CD14-positive monocyte (primary cell): ENCODE data around the gene CPT1C. TPM values are rescaled to one million over a fixed set of nuclear protein-coding genes. Genes with fewer than 3 reads are reported as not detected.

Experiments
- DNase-seq, 3 donors: peaks; one replicate each; pipeline ENCODE4 v3.0.0-alpha.2; 2011 to 2022
- H2AFZ ChIP-seq: 2 replicates; pipeline ENCODE4 v1.6.0; 2012; ENCODE audit warnings: mild to moderate bottlenecking, low read depth, low read length, inconsistent platforms; ENCODE audit not compliant: insufficient read depth, poor library complexity, severe bottlenecking
- H3K27ac ChIP-seq, 2 donors: 1 replicate in 1 of 2; 2 replicates in 1 of 2; pipeline ENCODE4 v1.5.1; 2012 to 2013; ENCODE audit warnings: low read length in 2 of 2, control low read depth in 1 of 2, inconsistent platforms in 1 of 2, low read depth in 1 of 2, mild to moderate bottlenecking in 1 of 2
- H3K27me3 ChIP-seq, 2 donors: one replicate each; pipeline versions ENCODE4 v1.6.0 to v1.6.1; 2011 to 2013; ENCODE audit warnings: low read length in 2 of 2; ENCODE audit not compliant: control insufficient read depth in 2 of 2, insufficient read depth in 2 of 2
- H3K36me3 ChIP-seq, 2 donors: replicated peaks in 1 of 2; 1 replicate in 1 of 2; 2 replicates in 1 of 2; pipeline versions ENCODE4 v1.5.1 to v1.6.1; 2012 to 2013; ENCODE audit warnings: low read length in 2 of 2, control low read depth in 1 of 2, inconsistent platforms in 1 of 2, mild to moderate bottlenecking in 1 of 2; ENCODE audit not compliant: insufficient read depth in 2 of 2, control insufficient read depth in 1 of 2
- H3K4me1 ChIP-seq, 2 donors: 1 replicate in 1 of 2; 2 replicates in 1 of 2; pipeline versions ENCODE4 v1.5.1 to v1.6.1; 2012 to 2013; ENCODE audit warnings: low read length in 2 of 2, control low read depth in 1 of 2, inconsistent platforms in 1 of 2, mild to moderate bottlenecking in 1 of 2, moderate library complexity in 1 of 2; ENCODE audit not compliant: insufficient read depth in 2 of 2, control insufficient read depth in 1 of 2
- H3K4me2 ChIP-seq: replicated peaks from 2 replicates; pipeline ENCODE3; 2012; ENCODE audit warnings: low read length, moderate library complexity, mild to moderate bottlenecking; ENCODE audit not compliant: poor library complexity, severe bottlenecking; ENCODE audit errors: extremely low read depth
- H3K4me3 ChIP-seq, 3 experiments: fragments of 200-600 bp in 1 of 3; sonication (generic) in 1 of 3; replicated peaks in 1 of 3; 1 replicate in 2 of 3; 2 replicates in 1 of 3; pipeline ENCODE4 v1.5.1; 2011 to 2013; ENCODE audit warnings: low read length in 3 of 3, mild to moderate bottlenecking in 3 of 3, control low read depth in 2 of 3, low read depth in 2 of 3, inconsistent platforms in 1 of 3, moderate library complexity in 1 of 3
- H3K79me2 ChIP-seq: 2 replicates; pipeline ENCODE4 v1.6.0; 2012; ENCODE audit warnings: mild to moderate bottlenecking, control low read depth, inconsistent platforms, low read length, moderate library complexity; ENCODE audit not compliant: insufficient read depth
- H3K9ac ChIP-seq: 2 replicates; pipeline ENCODE4 v1.6.0; 2017; ENCODE audit warnings: low read length, mild to moderate bottlenecking; ENCODE audit not compliant: insufficient read depth, poor library complexity, severe bottlenecking
- H3K9me3 ChIP-seq, 2 donors: replicated peaks in 1 of 2; 1 replicate in 1 of 2; 2 replicates in 1 of 2; pipeline versions ENCODE4 v1.5.1 to v1.6.1; 2012 to 2013; ENCODE audit warnings: low read length in 2 of 2, control low read depth in 1 of 2; ENCODE audit not compliant: control insufficient read depth in 1 of 2, insufficient read depth in 1 of 2
- H4K20me1 ChIP-seq: 2 replicates; pipeline ENCODE4 v1.6.0; 2012; ENCODE audit warnings: mild to moderate bottlenecking, low read length, control low read depth, moderate library complexity; ENCODE audit not compliant: insufficient read depth
- H3K27ac Mint-ChIP-seq, 7 donors: one replicate each; pipeline ENCODE4 v1.8.0; 2020; ENCODE audit warnings: mild to moderate bottlenecking in 7 of 7, mixed read lengths in 7 of 7, moderate library complexity in 6 of 7, inconsistent platforms in 2 of 7
- H3K27me3 Mint-ChIP-seq, 3 donors: one replicate each; pipeline ENCODE4 v1.8.0; 2021 to 2022; ENCODE audit warnings: low read depth in 3 of 3, mild to moderate bottlenecking in 3 of 3, mixed read lengths in 3 of 3, moderate library complexity in 3 of 3, inconsistent platforms in 1 of 3
- H3K36me3 Mint-ChIP-seq, 2 donors: one replicate each; pipeline ENCODE4 v1.8.0; 2020; ENCODE audit warnings: mixed read lengths in 2 of 2, inconsistent platforms in 1 of 2, mild to moderate bottlenecking in 1 of 2
- H3K4me1 Mint-ChIP-seq: one replicate; pipeline ENCODE4 v1.8.0; 2020; ENCODE audit warnings: mild to moderate bottlenecking, mixed read lengths
- H3K4me3 Mint-ChIP-seq, 2 donors: one replicate each; pipeline ENCODE4 v1.8.0; 2020; ENCODE audit warnings: mild to moderate bottlenecking in 2 of 2, mixed read lengths in 2 of 2, moderate library complexity in 1 of 2
- H3K9me3 Mint-ChIP-seq, 7 donors: one replicate each; pipeline ENCODE4 v1.8.0; 2020 to 2022; ENCODE audit warnings: mixed read lengths in 7 of 7, mild to moderate bottlenecking in 6 of 7, moderate library complexity in 6 of 7, inconsistent platforms in 2 of 7
- WGBS: methylation state at CpG from one replicate; pipeline ENCODE4 v1.1.5; 2013; ENCODE audit warnings: missing lambda C conversion rate; ENCODE audit not compliant: insufficient coverage; 5-methylcytosine and 5-hydroxymethylcytosine counted together
- intact Hi-C, 2 donors: fragments of 100-400 bp; cut with micrococcal nuclease; formaldehyde crosslinking; loops; one replicate each; pipeline versions ENCODE4 v1.15.0 to v1.15.1; 2023
- polyA plus RNA-seq, 3 donors: library from polyadenylated mRNA; depleted of rRNA in 1 of 3; unstranded in 2 of 3; stranded (reverse) in 1 of 3; fragments of 300-500 nt in 2 of 3; fragments of >200 nt in 1 of 3; fragmentation: Illumina TruSeq in 2 of 3; gene quantifications; 1 replicate in 2 of 3; 2 replicates in 1 of 3; pipeline ENCODE4 v1.2.3, GENCODE V29; 2012 to 2021
- TF ChIP-seq, protein P1 (sequence below): fragments of 200-600 bp; IDR thresholded peaks from one replicate; pipeline ENCODE4 v1.8.0; 2022; ENCODE audit warnings: antibody characterized with exemption, mild to moderate bottlenecking

Gene CPT1C
- polyA plus RNA-seq, 3 donors, result not detected

DNA sequence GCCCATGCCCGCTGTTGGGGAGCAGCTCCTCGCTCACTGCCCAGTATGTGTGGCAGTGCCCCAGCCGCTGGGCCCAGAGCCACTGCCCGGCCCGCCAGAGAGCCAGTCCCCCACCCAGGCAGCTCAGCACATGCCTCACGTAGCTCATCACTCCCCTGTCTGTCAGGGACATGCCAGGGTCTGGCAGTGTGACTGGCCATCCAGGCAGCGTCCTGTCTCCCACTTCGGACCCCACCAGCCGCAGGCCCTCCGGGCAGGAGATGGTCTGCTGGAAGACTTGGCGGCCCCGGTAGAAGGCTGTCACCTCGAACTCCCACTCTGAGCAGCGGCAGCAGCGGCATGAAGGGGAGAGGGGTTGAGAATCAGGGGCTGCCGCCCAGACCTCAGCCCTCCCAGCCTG lies 28.9 kb upstream of the CPT1C start:
- peaks cover 40% of the 10 kb centered on the region for H3K79me2 ChIP-seq
- H3K9me3 ChIP-seq, result no peaks in the 10 kb centered on the region
- no peak overlapping the region for H3K4me3 ChIP-seq
- Mint-ChIP-seq H3K4me1 (peaks cover 26% of the 10 kb centered on the region), H3K36me3 (peaks cover 41 to 60% of the 10 kb centered on the region in 2 donors), H3K27ac (peak overlapping the region in 1 of 7 donors; percentile 76), H3K9me3 (peaks cover 0 to 4% (median 0%) of the 10 kb centered on the region in 7 donors), H3K27me3 (no peaks in the 10 kb centered on the region), H3K4me3 (no peak overlapping the region)
- peaks cover 52 to 63% of the 10 kb centered on the region in 2 donors for H3K36me3 ChIP-seq
- no peaks in the 10 kb centered on the region for H3K27me3 ChIP-seq
- no peak overlapping the region for H3K9ac ChIP-seq
- no peak overlapping the region for H3K4me2 ChIP-seq
- TF ChIP-seq, protein P1, sequence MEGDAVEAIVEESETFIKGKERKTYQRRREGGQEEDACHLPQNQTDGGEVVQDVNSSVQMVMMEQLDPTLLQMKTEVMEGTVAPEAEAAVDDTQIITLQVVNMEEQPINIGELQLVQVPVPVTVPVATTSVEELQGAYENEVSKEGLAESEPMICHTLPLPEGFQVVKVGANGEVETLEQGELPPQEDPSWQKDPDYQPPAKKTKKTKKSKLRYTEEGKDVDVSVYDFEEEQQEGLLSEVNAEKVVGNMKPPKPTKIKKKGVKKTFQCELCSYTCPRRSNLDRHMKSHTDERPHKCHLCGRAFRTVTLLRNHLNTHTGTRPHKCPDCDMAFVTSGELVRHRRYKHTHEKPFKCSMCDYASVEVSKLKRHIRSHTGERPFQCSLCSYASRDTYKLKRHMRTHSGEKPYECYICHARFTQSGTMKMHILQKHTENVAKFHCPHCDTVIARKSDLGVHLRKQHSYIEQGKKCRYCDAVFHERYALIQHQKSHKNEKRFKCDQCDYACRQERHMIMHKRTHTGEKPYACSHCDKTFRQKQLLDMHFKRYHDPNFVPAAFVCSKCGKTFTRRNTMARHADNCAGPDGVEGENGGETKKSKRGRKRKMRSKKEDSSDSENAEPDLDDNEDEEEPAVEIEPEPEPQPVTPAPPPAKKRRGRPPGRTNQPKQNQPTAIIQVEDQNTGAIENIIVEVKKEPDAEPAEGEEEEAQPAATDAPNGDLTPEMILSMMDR, result no peak
- H3K27ac ChIP-seq, result no peak overlapping the region
- intact Hi-C loops, result loop anchor here in 1 of 2 donors (10.0 kb wide), 1 partner anchor 363 kb away; the partner anchor contains the start of genes VRK3 and ZNF473
- 98% methylated on average over 8 of the region's 16 CpGs for WGBS
- H4K20me1 ChIP-seq, result peaks cover 58% of the 10 kb centered on the region
- H3K4me1 ChIP-seq, result peaks cover 17 to 31% of the 10 kb centered on the region in 2 donors
- H2AFZ ChIP-seq, result no peak overlapping the region
- DNase-seq, result no peak

DNA sequence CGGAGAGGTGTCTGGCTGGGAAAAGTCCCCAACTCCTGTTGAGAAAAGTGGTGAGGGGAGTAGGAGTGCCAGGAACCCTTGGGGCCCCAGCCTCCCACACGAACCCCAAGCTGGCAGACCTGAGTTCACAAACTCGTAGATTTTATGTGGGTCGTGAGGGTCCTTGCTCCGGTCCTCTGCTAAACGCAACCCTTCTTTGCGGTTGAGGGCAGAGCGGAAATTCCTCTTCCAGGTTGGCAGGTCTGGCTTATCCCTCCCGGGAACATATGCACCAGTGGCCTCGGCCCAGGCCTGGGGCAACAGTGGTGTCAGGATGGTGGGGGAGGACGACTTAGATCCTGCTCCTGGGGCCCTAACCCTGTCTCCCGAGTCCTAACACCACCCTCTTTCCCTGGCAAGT lies 27.7 kb upstream of the CPT1C start:
- H3K27me3 Mint-ChIP-seq, result no peaks in the 10 kb centered on the region
- Histone ChIP-seq H3K27ac (peak overlapping the region in 1 of 2 donors; percentile 20), H3K9me3 (no peaks in the 10 kb centered on the region), H3K79me2 (peaks cover 45% of the 10 kb centered on the region), H3K4me1 (peaks cover 17 to 35% of the 10 kb centered on the region in 2 donors), H3K9ac (no peak overlapping the region), H2AFZ (no peak overlapping the region), H4K20me1 (peaks cover 56% of the 10 kb centered on the region), H3K4me3 (peak overlapping the region in 1 of 3 experiments; percentile 94), H3K27me3 (no peaks in the 10 kb centered on the region), H3K4me2 (no peak overlapping the region), H3K36me3 (peaks cover 41 to 51% of the 10 kb centered on the region in 2 donors)
- TF ChIP-seq, protein P1, result no peak
- peaks cover 31 to 48% of the 10 kb centered on the region in 2 donors for H3K36me3 Mint-ChIP-seq
- H3K9me3 Mint-ChIP-seq, result peaks cover 0 to 4% (median 0%) of the 10 kb centered on the region in 7 donors
- peaks cover 32% of the 10 kb centered on the region for H3K4me1 Mint-ChIP-seq
- WGBS, result 94% methylated on average over 9 of the region's 12 CpGs
- H3K4me3 Mint-ChIP-seq, result no peak overlapping the region
- intact Hi-C loops, result loop anchor here in 1 of 2 donors (10.0 kb wide), 1 partner anchor 362 kb away; the partner anchor contains the start of genes VRK3 and ZNF473
- peak overlapping the region in 5 of 7 donors; percentile 41 to 99 (median 84) for H3K27ac Mint-ChIP-seq
- no peak for DNase-seq
